Keratinocyte (primary cell): ENCODE data around the gene DNASE1L2.

ENCODE experiments used
- EZH2 ChIP-seq: IDR thresholded peaks from one replicate; pipeline ENCODE4 v1.6.1; 2012; ENCODE audit warnings: inconsistent platforms, mild to moderate bottlenecking, low read length, moderate library complexity
- TF ChIP-seq, protein P1 (sequence below), 3 experiments: IDR thresholded peaks in 1 of 3; conservative IDR thresholded peaks in 1 of 3; optimal IDR thresholded peaks in 1 of 3; 2 replicates in 2 of 3; 3 replicates in 1 of 3; pipeline versions ENCODE3 to v1.5.1; 2011; ENCODE audit warnings: low read length in 3 of 3, mild to moderate bottlenecking in 3 of 3, moderate library complexity in 2 of 3, control low read depth in 1 of 3, inconsistent platforms in 1 of 3; ENCODE audit not compliant: insufficient read depth in 2 of 3; ENCODE audit errors: extremely low read depth in 1 of 3

GRCh38 chr16:2278956-2279800 lies 42.9 kb downstream of the DNASE1L2 start:
- TF ChIP-seq, protein P1, sequence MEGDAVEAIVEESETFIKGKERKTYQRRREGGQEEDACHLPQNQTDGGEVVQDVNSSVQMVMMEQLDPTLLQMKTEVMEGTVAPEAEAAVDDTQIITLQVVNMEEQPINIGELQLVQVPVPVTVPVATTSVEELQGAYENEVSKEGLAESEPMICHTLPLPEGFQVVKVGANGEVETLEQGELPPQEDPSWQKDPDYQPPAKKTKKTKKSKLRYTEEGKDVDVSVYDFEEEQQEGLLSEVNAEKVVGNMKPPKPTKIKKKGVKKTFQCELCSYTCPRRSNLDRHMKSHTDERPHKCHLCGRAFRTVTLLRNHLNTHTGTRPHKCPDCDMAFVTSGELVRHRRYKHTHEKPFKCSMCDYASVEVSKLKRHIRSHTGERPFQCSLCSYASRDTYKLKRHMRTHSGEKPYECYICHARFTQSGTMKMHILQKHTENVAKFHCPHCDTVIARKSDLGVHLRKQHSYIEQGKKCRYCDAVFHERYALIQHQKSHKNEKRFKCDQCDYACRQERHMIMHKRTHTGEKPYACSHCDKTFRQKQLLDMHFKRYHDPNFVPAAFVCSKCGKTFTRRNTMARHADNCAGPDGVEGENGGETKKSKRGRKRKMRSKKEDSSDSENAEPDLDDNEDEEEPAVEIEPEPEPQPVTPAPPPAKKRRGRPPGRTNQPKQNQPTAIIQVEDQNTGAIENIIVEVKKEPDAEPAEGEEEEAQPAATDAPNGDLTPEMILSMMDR (optimal IDR thresholded peaks at IDR 0.05 in 1 of 3, IDR thresholded peaks at IDR 0.05 in 1 of 3, conservative IDR thresholded peaks at IDR 0.05 in 1 of 3; ENCODE audit: extremely low read depth in 1 of 3, insufficient read depth in 2 of 3, low read length in 3 of 3): no peak
- TF ChIP-seq EZH2: no peak
